ENCODE measurements around the gene TMEM212.

The TMEM212 gene

DNA sequence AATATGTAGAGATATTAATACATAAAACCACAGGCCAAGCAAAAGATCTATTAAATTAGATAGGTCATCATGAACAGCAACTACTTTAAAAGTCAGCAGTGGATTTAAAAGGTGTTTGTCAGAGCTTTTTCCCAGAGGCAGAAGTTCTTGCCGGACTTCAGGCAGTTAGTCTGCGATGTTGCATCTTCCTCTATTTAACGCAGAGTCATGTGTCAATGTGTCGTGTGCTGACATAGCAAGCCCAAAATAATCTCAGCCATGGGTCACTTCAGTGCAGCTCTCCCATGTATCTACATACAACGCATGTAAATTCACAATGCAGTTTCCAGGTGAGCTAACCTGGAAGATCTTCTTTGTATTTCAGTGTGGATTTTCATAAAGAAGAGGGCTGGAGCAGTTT lies 8.0 kb upstream of the TMEM212 start:
- no peak overlapping the region for H3K4me3 ChIP-seq (ENCODE audit: extremely low read depth, insufficient read depth, low read length, poor library complexity, severe bottlenecking)
- H3K9me3 ChIP-seq (ENCODE audit: control insufficient read depth, low read length): no peaks in the 10 kb centered on the region
- 94 to 96% methylated on average over 4 to 5 of the region's 5 CpGs for WGBS, 2 experiments (ENCODE audit: insufficient coverage in 2 of 2)
- peaks cover 21% of the 10 kb centered on the region for H3K4me1 ChIP-seq (ENCODE audit: control insufficient read depth, insufficient read depth, low read length, poor library complexity, severe bottlenecking)
- no peaks in the 10 kb centered on the region for H3K36me3 ChIP-seq (ENCODE audit: control insufficient read depth, insufficient read depth, low read length)
- peak overlapping the region; percentile 59 for H3K27ac ChIP-seq (ENCODE audit: low read depth, low read length, severe bottlenecking)

DNA sequence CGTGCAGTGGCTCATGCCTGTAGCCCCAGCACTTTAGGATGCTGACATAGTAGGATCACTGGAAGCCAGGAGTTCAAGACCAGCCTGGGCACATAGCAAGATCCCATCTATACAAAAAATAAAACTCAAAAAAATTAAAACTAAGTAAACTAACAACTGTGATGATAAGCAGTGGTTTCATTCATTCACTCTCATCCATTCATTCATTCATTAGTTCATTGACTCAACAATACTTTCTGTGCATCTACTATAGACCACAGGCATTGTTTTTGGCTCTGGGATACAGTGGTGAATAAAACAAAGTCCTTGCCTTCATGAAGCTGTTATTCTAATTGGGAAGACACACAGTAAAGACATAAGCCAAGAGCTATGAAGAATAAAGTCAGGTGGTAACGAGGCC lies 7.5 kb upstream of the TMEM212 start:
- no peak overlapping the region for H3K27ac ChIP-seq (ENCODE audit: low read depth, low read length, severe bottlenecking)

DNA sequence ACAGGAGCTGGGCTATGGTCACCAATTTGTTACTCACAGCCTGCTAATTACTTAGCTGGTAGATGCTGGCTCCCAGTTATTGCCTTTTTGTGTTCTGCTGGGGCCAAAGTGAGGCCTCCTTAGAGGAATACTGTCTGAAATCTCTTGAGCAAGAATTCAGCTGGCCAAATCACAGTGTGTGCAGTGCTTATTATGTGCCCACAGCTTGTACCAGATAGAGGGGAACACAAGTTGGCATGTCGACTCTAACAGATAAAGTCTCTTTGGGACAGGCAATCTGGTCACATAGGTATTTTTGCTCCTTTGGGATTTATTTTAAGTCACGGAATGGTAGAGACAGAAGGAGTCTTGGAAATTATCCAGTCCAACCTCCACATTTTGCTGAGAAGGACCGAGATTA lies 6.3 kb upstream of the TMEM212 start:
- Histone ChIP-seq H3K4me1 (ENCODE audit: control insufficient read depth, insufficient read depth, low read length, poor library complexity, severe bottlenecking) (peaks cover 34% of the 10 kb centered on the region), H3K27ac (ENCODE audit: low read depth, low read length, severe bottlenecking) (no peak overlapping the region), H3K36me3 (ENCODE audit: control insufficient read depth, insufficient read depth, low read length) (no peaks in the 10 kb centered on the region), H3K9me3 (ENCODE audit: control insufficient read depth, low read length) (no peaks in the 10 kb centered on the region), H3K4me3 (ENCODE audit: extremely low read depth, insufficient read depth, low read length, poor library complexity, severe bottlenecking) (no peak overlapping the region)
- WGBS, 2 experiments (ENCODE audit: insufficient coverage in 2 of 2): 97 to 100% methylated on average over 2 to 3 of the region's 3 CpGs

More for the DNA sequence above, 7.5 kb upstream of the TMEM212 start:
- no peak overlapping the region for H3K4me3 ChIP-seq (ENCODE audit: extremely low read depth, insufficient read depth, low read length, poor library complexity, severe bottlenecking)
- no peaks in the 10 kb centered on the region for H3K36me3 ChIP-seq (ENCODE audit: control insufficient read depth, insufficient read depth, low read length)
- peaks cover 21% of the 10 kb centered on the region for H3K4me1 ChIP-seq (ENCODE audit: control insufficient read depth, insufficient read depth, low read length, poor library complexity, severe bottlenecking)
- no peaks in the 10 kb centered on the region for H3K9me3 ChIP-seq (ENCODE audit: control insufficient read depth, low read length)
- WGBS, 2 experiments (ENCODE audit: insufficient coverage in 2 of 2): 83 to 100% methylated on average over 1 to 2 of the region's 2 CpGs

DNA sequence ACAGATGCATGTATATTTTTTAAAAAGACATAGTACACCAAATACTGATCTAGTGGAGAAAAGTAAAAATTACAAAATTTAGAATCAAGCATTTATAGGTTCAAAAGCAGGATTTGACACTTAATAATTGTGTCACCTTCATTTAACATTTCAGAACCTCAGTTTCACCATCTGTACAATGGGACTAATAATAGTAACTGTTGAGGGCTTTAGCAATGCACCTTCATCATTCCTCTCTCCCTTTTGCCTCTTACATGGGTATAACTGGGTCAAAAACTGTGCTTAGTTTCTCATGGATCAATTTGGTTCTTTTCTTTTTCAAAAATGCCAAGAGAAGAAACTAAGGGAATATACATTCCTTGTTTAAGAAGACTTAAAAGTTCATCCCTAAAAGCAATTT lies 5.5 kb upstream of the TMEM212 start:
- Histone ChIP-seq H3K4me1 (ENCODE audit: control insufficient read depth, insufficient read depth, low read length, poor library complexity, severe bottlenecking) (peaks cover 38% of the 10 kb centered on the region), H3K27ac (ENCODE audit: low read depth, low read length, severe bottlenecking) (peak overlapping the region; percentile 76), H3K4me3 (ENCODE audit: extremely low read depth, insufficient read depth, low read length, poor library complexity, severe bottlenecking) (no peak overlapping the region), H3K9me3 (ENCODE audit: control insufficient read depth, low read length) (no peaks in the 10 kb centered on the region), H3K36me3 (ENCODE audit: control insufficient read depth, insufficient read depth, low read length) (no peaks in the 10 kb centered on the region)

DNA sequence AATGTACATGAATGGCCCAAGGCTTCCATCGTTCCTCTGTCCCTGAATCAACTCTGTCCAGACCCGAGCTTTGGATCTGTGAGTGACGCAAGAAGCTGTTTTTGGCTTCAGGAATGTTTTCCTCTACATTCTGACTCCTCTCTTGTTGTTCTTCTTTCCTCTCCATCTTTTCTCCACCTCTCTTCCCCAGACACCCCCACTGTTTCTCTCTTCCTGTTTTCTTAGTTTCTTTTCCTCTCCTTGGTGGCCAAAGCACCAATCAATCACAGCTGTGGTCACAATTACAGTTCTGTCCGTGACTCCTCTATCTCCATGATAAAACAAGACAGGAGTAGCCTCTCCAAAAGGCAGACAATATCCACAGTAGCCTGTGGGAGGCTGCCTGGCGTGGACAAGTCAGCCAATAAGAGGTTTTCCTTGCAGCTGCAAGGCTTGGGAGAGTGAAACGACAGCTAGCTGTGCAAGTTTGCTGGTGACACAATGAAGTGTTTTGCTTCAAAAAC lies 4.9 kb upstream of the TMEM212 start:
- no peak overlapping the region for H3K4me3 ChIP-seq (ENCODE audit: extremely low read depth, insufficient read depth, low read length, poor library complexity, severe bottlenecking)
- peaks cover 38% of the 10 kb centered on the region for H3K4me1 ChIP-seq (ENCODE audit: control insufficient read depth, insufficient read depth, low read length, poor library complexity, severe bottlenecking)

DNA sequence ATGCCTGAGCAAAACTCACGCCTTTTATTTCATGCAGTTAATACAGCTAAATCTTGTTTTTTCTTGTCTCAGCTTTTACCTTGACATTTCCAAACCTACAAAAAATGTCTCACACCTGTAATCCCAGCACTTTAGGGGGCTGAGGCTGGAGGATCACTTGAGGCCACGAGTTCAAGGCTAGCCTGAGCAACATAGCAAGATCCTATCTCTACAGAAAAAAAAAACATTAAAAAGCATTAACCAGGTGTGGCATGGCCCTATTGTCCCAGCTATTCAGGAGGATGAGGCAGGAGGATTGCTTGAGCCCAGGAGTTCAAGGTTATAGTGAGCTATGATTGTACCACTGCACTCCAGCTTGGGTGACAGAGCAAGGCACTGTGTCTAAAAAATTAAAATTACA lies 3.9 kb upstream of the TMEM212 start:
- H3K4me3 ChIP-seq (ENCODE audit: extremely low read depth, insufficient read depth, low read length, poor library complexity, severe bottlenecking): no peak overlapping the region
- peaks cover 32% of the 10 kb centered on the region for H3K4me1 ChIP-seq (ENCODE audit: control insufficient read depth, insufficient read depth, low read length, poor library complexity, severe bottlenecking)
- no peaks in the 10 kb centered on the region for H3K36me3 ChIP-seq (ENCODE audit: control insufficient read depth, insufficient read depth, low read length)
- H3K9me3 ChIP-seq (ENCODE audit: control insufficient read depth, low read length): no peaks in the 10 kb centered on the region
- 100% methylated on average over 1 of the region's 2 CpGs; no CpG with 5 or more reads in 1 of the 2 experiments for WGBS, 2 experiments (ENCODE audit: insufficient coverage in 2 of 2)
- H3K27ac ChIP-seq (ENCODE audit: low read depth, low read length, severe bottlenecking): no peak overlapping the region

More for the DNA sequence above, 4.9 kb upstream of the TMEM212 start:
- WGBS, 2 experiments (ENCODE audit: insufficient coverage in 2 of 2): 51 to 58% methylated on average over 6 of the region's 6 CpGs
- H3K36me3 ChIP-seq (ENCODE audit: control insufficient read depth, insufficient read depth, low read length): no peaks in the 10 kb centered on the region
- H3K9me3 ChIP-seq (ENCODE audit: control insufficient read depth, low read length): no peaks in the 10 kb centered on the region
- peak overlapping the region; percentile 76 for H3K27ac ChIP-seq (ENCODE audit: low read depth, low read length, severe bottlenecking)

DNA sequence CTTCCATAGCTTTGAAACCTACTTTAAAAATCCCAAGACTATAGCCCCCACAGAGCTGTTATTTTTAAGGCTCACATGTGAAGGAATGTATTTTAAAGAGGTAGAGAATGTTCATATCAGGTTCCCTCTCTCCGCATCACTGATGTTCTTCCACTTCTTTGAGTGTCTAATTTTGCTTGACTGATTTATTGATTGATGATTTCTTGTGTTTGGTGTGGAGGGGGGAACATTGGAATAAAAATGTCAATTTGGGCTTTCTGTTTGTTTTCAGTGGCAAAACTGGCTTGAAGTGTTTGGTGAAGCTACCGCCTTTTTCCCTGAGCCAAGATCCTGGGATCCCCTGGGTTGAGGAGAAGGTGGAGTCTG lies 2.7 kb upstream of the TMEM212 start:
- Histone ChIP-seq H3K9me3 (ENCODE audit: control insufficient read depth, low read length) (no peaks in the 10 kb centered on the region), H3K4me3 (ENCODE audit: extremely low read depth, insufficient read depth, low read length, poor library complexity, severe bottlenecking) (no peak overlapping the region), H3K4me1 (ENCODE audit: control insufficient read depth, insufficient read depth, low read length, poor library complexity, severe bottlenecking) (peaks cover 22% of the 10 kb centered on the region), H3K36me3 (ENCODE audit: control insufficient read depth, insufficient read depth, low read length) (no peaks in the 10 kb centered on the region), H3K27ac (ENCODE audit: low read depth, low read length, severe bottlenecking) (no peak overlapping the region)
- 94 to 100% methylated on average over 1 to 2 of the region's 2 CpGs for WGBS, 2 experiments (ENCODE audit: insufficient coverage in 2 of 2)

DNA sequence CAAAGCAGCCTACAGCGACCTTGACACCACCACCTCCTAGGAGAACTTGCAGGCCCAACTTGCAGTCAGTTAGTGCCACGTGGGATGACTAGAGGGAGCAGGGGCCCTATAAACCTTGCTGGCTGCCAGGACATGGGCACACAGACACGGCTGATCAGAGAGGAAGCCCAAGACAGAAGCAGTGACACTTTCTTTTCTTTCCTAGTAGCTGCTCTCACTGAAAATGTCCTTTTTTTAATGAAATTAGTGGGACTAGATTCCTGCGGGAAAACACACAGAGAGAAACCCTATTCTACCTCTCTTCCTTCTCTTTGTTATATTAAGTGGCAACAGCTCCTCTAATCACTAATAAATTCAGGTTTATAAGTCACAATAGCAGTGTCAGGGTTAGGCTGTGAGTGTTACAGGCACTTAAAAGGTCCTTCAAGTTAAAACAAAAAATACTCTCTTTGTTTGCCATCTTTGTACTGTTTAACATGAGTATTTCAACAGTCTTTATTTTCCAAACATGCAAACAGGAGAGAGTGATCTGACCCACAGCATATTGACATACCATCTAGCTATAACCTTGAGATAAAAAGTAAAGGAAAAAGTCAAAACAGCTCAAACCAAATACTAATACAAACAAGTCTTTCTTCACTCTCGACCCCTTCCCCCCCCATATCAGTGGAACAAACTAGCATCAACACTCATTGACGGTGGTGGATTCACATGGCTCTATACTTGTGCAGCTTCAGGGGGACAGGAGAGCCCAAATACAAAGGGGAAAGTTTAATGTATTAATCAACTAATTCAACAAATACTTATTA lies 2.1 kb upstream of the TMEM212 start:
- 41 to 55% methylated on average over 2 to 3 of the region's 6 CpGs for WGBS, 2 experiments (ENCODE audit: insufficient coverage in 2 of 2)
- Histone ChIP-seq H3K27ac (ENCODE audit: low read depth, low read length, severe bottlenecking) (peak overlapping the region; percentile 55), H3K9me3 (ENCODE audit: control insufficient read depth, low read length) (no peaks in the 10 kb centered on the region), H3K36me3 (ENCODE audit: control insufficient read depth, insufficient read depth, low read length) (no peaks in the 10 kb centered on the region), H3K4me1 (ENCODE audit: control insufficient read depth, insufficient read depth, low read length, poor library complexity, severe bottlenecking) (peaks cover 23% of the 10 kb centered on the region), H3K4me3 (ENCODE audit: extremely low read depth, insufficient read depth, low read length, poor library complexity, severe bottlenecking) (no peak overlapping the region)

DNA sequence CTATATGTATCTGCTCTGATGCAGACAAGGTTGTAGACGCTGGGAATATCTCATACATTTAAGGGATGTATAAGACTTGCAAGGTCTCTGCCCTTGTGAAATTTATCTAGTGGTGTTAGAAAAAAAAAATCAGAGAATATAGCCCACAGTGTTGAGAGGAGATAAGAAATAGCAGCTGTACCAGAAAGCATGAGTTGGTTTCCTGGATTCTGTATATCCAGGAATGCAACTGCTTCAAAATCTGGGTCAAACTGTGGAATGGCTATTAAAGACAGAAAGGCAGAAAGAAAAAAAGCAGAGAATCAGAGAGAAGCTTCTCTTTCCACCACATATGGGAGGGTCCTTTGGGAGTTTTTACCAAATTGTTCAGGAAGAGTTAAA lies 1.5 kb upstream of the TMEM212 start:
- no CpG with 5 or more reads among the region's 1 CpG for WGBS, 2 experiments (ENCODE audit: insufficient coverage in 2 of 2)
- Histone ChIP-seq H3K4me1 (ENCODE audit: control insufficient read depth, insufficient read depth, low read length, poor library complexity, severe bottlenecking) (peaks cover 23% of the 10 kb centered on the region), H3K4me3 (ENCODE audit: extremely low read depth, insufficient read depth, low read length, poor library complexity, severe bottlenecking) (no peak overlapping the region), H3K9me3 (ENCODE audit: control insufficient read depth, low read length) (no peaks in the 10 kb centered on the region), H3K36me3 (ENCODE audit: control insufficient read depth, insufficient read depth, low read length) (no peaks in the 10 kb centered on the region), H3K27ac (ENCODE audit: low read depth, low read length, severe bottlenecking) (no peak overlapping the region)

DNA sequence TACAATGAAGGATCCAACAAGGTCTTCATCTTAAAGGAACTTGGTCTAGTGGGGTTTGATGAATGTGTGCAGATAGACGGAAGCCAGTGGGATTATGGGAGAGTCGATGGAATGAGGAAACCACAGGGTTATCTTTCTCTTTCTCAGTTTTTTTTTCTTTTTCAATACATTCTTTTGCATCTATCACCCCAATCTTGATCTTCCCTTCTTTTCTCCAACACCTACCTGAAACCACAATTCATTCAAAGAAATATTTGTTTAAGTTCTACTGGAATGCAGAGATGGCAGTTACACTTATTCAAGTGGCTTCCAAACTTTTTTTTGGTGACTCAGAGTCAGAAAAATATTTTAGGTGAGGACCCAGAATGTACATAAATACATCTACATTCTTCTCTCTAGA lies 1.7 kb downstream of the TMEM212 start:
- H3K4me3 ChIP-seq (ENCODE audit: extremely low read depth, insufficient read depth, low read length, poor library complexity, severe bottlenecking): no peak overlapping the region
- WGBS, 2 experiments (ENCODE audit: insufficient coverage in 2 of 2): 80% methylated on average over 1 of the region's 2 CpGs; no CpG with 5 or more reads in 1 of the 2 experiments
- H3K36me3 ChIP-seq (ENCODE audit: control insufficient read depth, insufficient read depth, low read length): no peaks in the 10 kb centered on the region
- H3K4me1 ChIP-seq (ENCODE audit: control insufficient read depth, insufficient read depth, low read length, poor library complexity, severe bottlenecking): peaks cover 35% of the 10 kb centered on the region
- H3K9me3 ChIP-seq (ENCODE audit: control insufficient read depth, low read length): no peaks in the 10 kb centered on the region
- H3K27ac ChIP-seq (ENCODE audit: low read depth, low read length, severe bottlenecking): no peak overlapping the region
